ENCODE results near the gene PXDN.

The PXDN gene

DNA sequence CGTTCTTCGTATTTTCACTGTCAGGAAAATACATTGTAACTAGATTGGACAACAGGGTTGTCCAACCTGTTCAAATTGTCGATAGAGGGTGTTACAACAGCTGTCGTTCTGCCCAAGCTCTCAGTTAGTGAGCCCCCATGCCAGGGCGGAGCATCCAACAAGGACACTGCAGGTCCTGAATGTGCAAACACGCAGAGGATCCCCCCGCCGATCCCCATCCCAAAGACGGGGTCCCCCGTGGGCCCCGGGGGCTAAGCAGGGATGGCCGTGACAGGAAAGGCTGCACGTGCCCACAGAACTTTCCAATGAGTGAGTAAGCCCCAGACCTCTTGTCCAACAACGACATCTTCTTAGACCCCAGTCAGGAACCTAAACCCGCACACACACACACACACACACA is 140.8 kb downstream of the PXDN start:
- TF ChIP-seq GATA2 (IDR thresholded peaks at IDR 0.05; ENCODE audit: low read depth, low read length) (no peak), GATA3 (IDR thresholded peaks at IDR 0.05; ENCODE audit: low read depth, low read length) (no peak)

DNA sequence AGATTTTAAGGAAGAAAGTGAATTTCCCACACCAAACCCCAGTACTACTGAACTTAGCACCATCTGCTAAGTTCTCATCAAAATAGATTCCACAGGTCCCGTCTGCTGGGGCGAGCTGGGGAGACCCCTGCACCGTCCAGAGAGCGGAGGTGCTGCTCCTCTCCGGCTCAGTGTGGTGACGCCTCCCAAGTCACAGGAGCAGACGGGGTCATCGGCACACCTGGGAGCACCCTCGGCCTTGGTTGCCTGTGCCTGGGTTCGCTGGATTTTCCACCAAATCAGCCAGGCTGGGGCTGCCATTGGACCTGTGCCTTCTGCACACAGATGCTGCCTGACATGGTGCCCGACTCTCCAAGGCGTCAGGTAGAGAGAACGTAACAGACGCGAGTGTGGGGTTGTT is 141.3 kb downstream of the PXDN start:
- no peak for TF ChIP-seq GATA2 (IDR thresholded peaks at IDR 0.05; ENCODE audit: low read depth, low read length)
- no peak for TF ChIP-seq GATA3 (IDR thresholded peaks at IDR 0.05; ENCODE audit: low read depth, low read length)

DNA sequence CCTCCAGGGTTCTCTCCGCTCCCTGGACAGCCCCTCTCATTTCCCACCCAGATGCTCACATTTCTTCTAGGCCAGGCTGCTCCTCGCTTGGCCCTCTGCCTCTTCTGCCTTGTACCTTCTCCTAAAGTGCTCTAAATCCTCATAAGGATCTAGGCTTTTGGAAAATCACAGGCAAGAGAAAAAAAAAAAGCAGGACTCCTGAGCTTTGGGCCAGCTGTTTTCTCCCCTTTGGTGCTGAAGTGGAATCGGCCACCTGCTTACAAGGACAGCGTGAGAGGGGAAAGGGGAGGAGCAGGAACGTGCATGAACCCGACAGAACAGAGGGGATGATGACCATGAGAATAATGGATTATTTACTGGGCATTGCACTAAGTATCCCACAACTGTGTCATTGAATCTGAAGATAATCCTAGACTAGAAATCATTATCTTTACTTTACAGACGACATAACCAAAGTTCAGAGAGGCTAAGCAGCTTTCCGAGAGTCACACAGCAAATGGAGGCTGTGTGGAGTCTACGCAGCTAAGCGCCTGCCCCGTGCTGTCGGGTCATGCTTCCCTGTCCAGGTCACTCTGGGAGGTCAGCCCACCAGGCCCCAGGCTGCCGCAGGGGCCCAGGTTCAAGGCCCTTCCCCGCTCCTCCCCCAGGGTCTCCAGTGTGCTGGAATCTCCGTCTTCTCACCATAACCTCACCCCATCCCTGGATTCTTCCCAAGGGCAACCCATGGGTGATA is 141.9 kb downstream of the PXDN start:
- TF ChIP-seq GATA2 (IDR thresholded peaks at IDR 0.05; ENCODE audit: low read depth, low read length): no peak
- no peak for TF ChIP-seq GATA3 (IDR thresholded peaks at IDR 0.05; ENCODE audit: low read depth, low read length)

DNA sequence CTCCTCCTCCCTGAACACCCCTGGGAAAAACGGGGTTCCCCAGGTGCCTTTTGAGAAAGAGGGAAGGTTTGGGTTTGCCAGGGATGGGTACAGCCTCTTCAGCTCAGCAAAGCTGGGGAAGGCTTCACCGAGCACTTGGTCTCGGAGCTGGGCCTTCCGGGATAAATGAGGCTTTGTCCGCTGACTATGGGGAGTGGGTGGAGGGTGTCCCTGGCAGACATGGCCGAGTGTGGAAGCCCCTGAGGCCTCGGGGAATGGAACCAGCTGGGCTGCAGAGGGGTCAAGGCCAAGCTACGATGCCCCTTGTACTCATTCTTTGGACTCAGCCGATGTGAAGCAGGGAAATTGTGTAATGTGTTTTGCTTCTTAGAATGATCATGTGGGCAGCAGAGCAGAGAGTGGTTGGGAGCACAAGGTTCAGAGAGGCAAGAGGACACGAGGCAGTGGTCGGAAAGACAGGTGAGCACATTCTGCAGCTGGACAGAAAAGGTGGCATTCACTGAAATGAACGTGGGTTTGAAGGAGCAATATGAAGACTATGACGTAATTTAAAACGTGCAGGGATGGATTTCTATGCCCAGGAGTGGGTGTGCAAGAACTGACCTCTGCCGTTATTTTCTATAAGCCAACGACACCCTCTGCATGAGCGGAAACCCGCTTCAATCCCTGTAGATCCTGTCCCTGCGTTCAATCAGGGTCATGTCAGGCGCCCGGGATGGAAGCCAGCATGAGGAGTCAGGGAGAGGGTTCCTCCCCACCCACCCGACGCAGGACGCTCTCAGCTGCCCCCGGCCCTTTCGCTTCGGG is 142.6 kb downstream of the PXDN start:
- no peak for TF ChIP-seq GATA3 (IDR thresholded peaks at IDR 0.05; ENCODE audit: low read depth, low read length)
- no peak for TF ChIP-seq GATA2 (IDR thresholded peaks at IDR 0.05; ENCODE audit: low read depth, low read length)

DNA sequence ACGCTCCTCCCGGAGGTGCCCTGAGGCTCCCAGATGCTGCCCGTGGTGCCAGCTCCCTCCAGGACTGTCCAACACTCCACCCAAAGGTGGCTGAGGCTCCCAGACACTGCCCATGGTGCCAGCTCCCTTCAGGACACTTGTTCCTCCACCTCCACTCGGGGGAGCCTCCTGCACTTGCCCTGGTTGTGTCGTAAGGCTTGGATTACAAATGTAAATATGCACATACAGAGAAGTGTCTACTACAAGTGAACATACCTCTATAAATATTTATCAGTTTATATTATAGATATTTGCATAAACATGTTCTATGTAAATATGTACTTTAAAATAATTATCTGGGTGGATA is 143.3 kb downstream of the PXDN start:
- TF ChIP-seq GATA3 (IDR thresholded peaks at IDR 0.05; ENCODE audit: low read depth, low read length): no peak

DNA sequence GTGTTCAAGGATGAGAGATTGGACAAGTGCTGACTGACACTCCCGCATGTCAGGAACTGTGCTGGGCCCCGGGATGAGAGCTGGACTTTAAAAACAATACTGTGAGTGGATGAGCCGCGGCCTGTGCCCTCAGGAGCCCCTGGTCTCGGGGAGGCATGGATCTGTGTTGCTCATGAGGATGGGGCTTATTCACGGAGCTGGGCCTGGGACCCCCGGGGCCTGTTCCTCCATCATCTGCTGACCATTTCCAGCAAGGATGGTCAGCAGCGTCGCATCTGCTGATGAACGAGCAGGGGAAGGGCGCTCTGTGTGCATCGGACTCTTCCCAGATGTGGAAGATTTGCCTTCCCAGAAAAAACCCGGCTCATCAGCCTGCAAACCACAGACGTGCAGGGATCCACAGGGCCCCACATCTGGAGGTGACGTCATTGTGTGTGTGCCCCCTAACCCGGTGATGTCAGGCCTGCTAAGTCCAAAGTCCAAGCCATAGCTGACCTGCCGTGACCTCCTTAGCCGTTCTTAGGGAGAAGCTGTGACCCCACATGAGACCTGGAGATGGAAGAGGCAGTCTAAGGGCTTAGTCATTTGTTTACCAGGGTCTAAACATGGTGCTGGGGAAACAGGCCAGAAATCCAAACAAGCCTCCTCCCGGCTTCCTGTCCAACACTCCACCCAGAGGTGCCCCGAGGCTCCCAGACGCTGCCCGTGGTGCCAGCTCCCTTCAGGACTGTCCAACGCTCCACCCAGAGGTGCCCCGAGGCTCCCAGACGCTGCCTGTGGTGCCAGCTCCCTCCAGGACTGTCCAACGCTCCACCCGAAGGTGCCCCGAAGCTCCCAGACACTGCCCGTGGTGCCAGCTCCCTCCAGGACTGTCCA is 143.9 kb downstream of the PXDN start:
- TF ChIP-seq GATA2 (IDR thresholded peaks at IDR 0.05; ENCODE audit: low read depth, low read length) (no peak), GATA3 (IDR thresholded peaks at IDR 0.05; ENCODE audit: low read depth, low read length) (no peak)

DNA sequence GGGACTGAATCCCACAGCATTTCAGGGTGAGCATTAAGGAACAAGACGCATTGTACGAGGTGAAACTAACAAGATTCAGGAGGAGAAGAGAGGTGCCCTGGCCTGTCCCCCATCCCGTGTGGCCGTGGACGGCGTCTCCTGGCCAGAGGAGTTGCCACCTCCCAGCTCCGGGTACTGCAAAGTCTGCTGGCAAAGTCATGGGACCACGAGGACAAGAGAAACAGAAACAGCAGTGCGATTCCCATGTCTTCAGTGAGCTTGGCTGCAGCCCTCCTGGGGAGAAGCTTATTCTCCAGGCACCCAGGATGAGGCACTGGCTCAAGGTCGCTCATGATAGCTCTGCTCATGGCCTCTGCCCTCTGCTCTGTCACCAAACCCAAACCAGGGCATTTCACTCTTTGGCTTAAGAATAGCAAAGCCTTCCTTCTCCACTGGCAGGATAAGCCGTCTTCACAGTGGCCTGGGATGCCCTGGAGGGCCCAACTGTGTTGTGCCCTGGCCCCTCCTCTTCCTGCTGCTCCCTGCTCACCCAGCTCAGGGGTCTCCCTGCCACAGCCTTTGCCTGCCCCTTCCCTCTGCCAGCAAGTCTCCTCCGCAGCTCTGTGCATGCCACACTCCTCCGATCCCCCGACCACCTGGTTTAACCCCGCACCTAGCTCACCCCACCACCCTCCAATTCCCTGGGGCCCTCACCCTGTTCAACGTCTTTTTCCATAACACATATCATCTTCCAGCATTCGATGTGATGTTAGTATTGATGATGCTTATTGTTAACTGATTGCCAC is 144.8 kb downstream of the PXDN start:
- no peak for TF ChIP-seq GATA2 (IDR thresholded peaks at IDR 0.05; ENCODE audit: low read depth, low read length)
- TF ChIP-seq GATA3 (IDR thresholded peaks at IDR 0.05; ENCODE audit: low read depth, low read length): no peak

DNA sequence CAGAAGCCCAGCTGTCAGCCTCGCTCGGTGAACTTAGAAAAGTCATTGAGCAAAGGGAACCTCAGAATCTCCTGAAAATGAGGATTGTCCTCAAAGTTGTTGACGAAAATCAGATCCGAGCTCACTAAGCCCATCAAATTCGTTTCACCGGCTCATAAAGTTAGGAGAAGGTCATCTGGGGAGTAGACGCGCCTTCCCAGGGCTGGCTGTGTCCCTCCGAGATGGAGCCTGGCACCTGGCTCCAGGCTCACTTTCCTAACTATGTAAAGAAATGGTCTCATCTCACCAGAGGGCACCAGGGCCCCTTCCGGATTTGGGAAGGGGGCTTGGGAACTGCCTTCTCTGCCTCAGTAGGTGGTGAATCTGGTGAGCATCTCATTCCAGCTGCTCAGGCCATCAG is 145.5 kb downstream of the PXDN start:
- TF ChIP-seq GATA3 (IDR thresholded peaks at IDR 0.05; ENCODE audit: low read depth, low read length): no peak
- TF ChIP-seq GATA2 (IDR thresholded peaks at IDR 0.05; ENCODE audit: low read depth, low read length): no peak

DNA sequence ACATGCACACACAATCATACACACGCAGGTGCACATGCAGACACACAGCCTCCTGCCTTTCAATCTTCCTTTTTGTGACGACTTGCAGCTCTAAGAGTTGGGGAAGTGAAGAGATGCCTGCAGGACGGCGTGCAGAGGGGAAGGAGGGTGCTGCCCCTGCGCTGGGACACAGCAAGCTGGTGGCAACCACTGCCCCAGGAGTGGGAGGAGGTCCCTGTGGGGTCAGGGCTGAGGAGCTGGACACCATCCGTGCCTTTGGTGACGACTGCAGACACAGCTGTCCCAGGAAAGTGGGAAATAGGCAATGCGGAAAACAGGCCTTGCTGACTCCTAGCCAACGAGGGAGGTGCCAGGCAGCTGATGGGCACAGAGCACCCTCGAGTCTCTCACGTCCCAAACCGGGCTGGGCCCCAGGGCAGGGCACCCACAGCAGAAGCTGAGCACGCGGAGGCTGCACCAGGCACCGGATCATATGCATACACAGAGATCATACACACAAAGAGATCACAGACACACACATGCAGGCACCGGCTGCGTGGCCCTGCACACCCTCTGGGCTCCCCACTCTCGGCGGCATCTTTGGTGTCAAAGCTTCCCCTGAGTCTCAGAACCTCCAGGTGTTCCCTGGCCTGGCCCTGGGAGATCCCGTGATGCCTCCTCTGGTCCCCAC is 146.1 kb downstream of the PXDN start:
- TF ChIP-seq GATA3 (IDR thresholded peaks at IDR 0.05; ENCODE audit: low read depth, low read length) (no peak), GATA2 (IDR thresholded peaks at IDR 0.05; ENCODE audit: low read depth, low read length) (no peak)

DNA sequence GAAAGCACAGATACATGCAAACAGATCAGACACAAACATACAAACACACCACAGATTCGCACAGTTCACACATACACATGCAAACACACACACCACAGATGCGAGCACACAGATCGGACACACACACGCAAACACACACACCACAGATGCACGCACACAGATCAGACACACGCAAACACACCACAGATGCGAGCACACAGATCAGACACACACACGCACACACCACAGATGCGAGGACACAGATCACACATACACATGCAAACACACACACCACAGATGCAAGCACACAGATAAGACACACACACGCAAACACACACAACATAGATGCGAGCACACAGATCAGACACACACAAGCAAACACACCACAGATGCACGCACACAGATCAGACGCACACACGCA is 149.0 kb downstream of the PXDN start:
- TF ChIP-seq GATA3 (IDR thresholded peaks at IDR 0.05; ENCODE audit: low read depth, low read length) (no peak), GATA2 (IDR thresholded peaks at IDR 0.05; ENCODE audit: low read depth, low read length) (no peak)

DNA sequence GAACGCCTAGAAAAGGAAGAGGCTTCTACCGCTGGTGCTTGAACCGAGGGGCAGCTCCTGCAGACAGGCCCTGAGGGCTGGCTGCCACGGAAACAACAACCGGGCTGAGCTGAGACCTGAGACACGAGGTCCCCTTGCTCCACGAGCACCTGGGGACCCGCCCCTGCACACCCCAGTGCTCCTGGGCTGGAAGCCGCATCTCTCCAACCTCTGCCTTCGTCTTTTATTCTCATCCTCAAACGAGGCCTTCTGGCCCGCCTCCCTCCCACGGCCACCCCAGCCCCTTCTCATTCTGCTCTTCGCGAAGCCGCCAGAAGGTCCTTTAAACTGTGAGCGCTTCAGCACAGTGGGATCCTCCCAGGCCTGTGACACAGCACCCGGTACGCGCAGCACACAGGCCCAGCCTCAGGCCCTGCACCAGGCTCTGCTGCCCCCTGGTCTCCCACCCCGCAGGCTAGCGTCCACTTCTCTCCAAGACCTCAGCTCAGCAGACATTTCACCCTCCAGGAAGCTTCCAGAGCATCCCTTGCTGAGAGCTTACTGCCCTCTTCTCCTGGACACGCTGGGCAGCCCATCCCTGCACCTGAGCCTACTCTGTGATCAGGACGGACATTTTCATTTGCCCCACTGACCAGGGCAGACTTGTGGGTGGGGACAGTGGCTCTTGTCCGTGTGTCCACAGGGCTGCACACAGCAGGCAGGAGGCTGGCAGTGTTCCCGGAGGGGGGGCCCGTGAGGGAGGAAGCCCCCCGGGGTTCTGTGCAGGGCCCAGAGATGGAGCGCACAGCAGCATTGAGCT is 149.7 kb downstream of the PXDN start:
- no peak for TF ChIP-seq GATA2 (IDR thresholded peaks at IDR 0.05; ENCODE audit: low read depth, low read length)

DNA sequence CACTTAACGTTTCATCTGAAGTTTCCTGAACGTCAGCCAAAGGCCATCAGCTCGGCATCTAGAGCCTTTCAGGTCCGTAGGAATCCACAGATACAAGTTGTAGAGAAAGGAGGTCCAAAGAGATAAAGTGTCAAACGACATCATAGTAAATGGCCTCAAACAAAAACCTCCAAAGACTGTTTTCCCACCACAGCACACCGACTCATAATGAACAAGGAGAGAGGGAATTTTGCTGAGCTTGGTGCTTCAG is 150.3 kb downstream of the PXDN start:
- TF ChIP-seq GATA3 (IDR thresholded peaks at IDR 0.05; ENCODE audit: low read depth, low read length) (no peak), GATA2 (IDR thresholded peaks at IDR 0.05; ENCODE audit: low read depth, low read length) (no peak)
